HCT116 (cell line): ENCODE results near the gene SIRPA. TPM values are rescaled to one million over a fixed set of nuclear protein-coding genes. Genes with fewer than 3 reads are reported as not detected.

Experiments used
- ATAC-seq: fragments of 200-7000 bp; cut with Tn5 transposase; 2 replicates; pipeline ENCODE4 v1.9.1; 2020; ENCODE audit warnings: mild to moderate bottlenecking, moderate library complexity
- BruUV-seq: library from RNA; stranded (reverse); fragments of 400-500 nt; replicated peaks from 2 replicates; lab custom pipeline; 2021; lab: Mats Ljungman, UMichigan
- CTCF ChIA-PET: fragments of 300-600 bp; sonication (Branson Sonifier 250); formaldehyde crosslinking; loops from one replicate; lab custom pipeline; 2021; ENCODE audit warnings: antibody characterized with exemption; lab: Charles Lee
- POLR2A ChIA-PET: fragments of 300-600, 350-600 bp; sonication (Branson Sonifier 250); formaldehyde crosslinking; loops from one replicate; lab custom pipeline; 2021; ENCODE audit warnings: antibody characterized with exemption; lab: Charles Lee
- RAD21 ChIA-PET, 2 experiments: fragments of 300-600 bp; sonication (Branson Sonifier 250); formaldehyde crosslinking; loops; one replicate each; lab custom pipeline; 2023; ENCODE audit warnings: low total read pairs in 2 of 2; ENCODE audit not compliant: uncharacterized antibody in 2 of 2, unreplicated experiment in 2 of 2, low non-redundant PET in 1 of 2; lab: Charles Lee
- DNase-seq: peaks from one replicate; pipeline ENCODE4 v3.0.0-alpha.2; 2010; ENCODE audit warnings: low read depth, low spot score
- H2AFZ ChIP-seq: fragments of 200-600 bp; shearing (Covaris generic), sonication (generic); 2 replicates; pipeline ENCODE4 v1.6.1; 2017; ENCODE audit warnings: low read depth, mixed run types, mixed read lengths, antibody characterized with exemption, low read length; ENCODE audit not compliant: poor library complexity, severe bottlenecking
- H3K27ac ChIP-seq: 2 replicates; pipeline ENCODE4 v1.5.1; 2012; ENCODE audit warnings: low read depth, low read length
- H3K27me3 ChIP-seq: fragments of 200-600 bp; sonication (generic); 2 replicates; pipeline ENCODE4 v1.6.1; 2016; ENCODE audit warnings: mixed run types, low read length, mixed read lengths; ENCODE audit not compliant: insufficient read depth
- H3K36me3 ChIP-seq, 2 experiments: fragments of 200-500 bp in 1 of 2; fragments of 200-600 bp in 1 of 2; sonication (Bioruptor generic) in 1 of 2; sonication (generic) in 1 of 2; 2 replicates each; pipeline versions ENCODE4 v1.5.1 to v1.6.1; 2014 to 2016; ENCODE audit warnings: low read length in 2 of 2, inconsistent platforms in 1 of 2, mixed read lengths in 1 of 2, mixed run types in 1 of 2; ENCODE audit not compliant: insufficient read depth in 2 of 2, control insufficient read depth in 1 of 2
- H3K4me1 ChIP-seq, 2 experiments: fragments of 200-600 bp in 1 of 2; sonication (generic) in 1 of 2; 2 replicates each; pipeline versions ENCODE4 v1.5.1 to v1.6.1; 2012 to 2017; ENCODE audit warnings: low read length in 2 of 2, inconsistent platforms in 1 of 2, mild to moderate bottlenecking in 1 of 2, mixed read lengths in 1 of 2, mixed run types in 1 of 2, moderate library complexity in 1 of 2; ENCODE audit not compliant: insufficient read depth in 2 of 2, control insufficient read depth in 1 of 2
- H3K4me2 ChIP-seq: fragments of 200-600 bp; sonication (generic); 2 replicates; pipeline ENCODE4 v1.6.1; 2017; ENCODE audit warnings: mixed run types, low read length, mixed read lengths
- H3K4me3 ChIP-seq, 2 experiments: fragments of 200-600 bp in 1 of 2; sonication (generic) in 1 of 2; replicated peaks in 1 of 2; 2 replicates each; pipeline ENCODE4 v1.5.1; 2011 to 2016; ENCODE audit warnings: low read length in 2 of 2, control low read depth in 1 of 2, low read depth in 1 of 2, mild to moderate bottlenecking in 1 of 2, mixed read lengths in 1 of 2, mixed run types in 1 of 2
- H3K79me2 ChIP-seq: fragments of 200-600 bp; sonication (generic); 2 replicates; pipeline ENCODE4 v1.6.1; 2017; ENCODE audit warnings: mild to moderate bottlenecking, mixed run types, low read length, moderate library complexity, mixed read lengths; ENCODE audit not compliant: insufficient read depth
- H3K9ac ChIP-seq: fragments of 200-600 bp; sonication (generic); 2 replicates; pipeline ENCODE4 v1.6.1; 2016; ENCODE audit warnings: low read length, mixed read lengths
- H3K9me2 ChIP-seq: fragments of 200-600 bp; sonication (generic), shearing (Covaris generic); 2 replicates; pipeline ENCODE4 v1.6.1; 2017; ENCODE audit warnings: mixed run types, mild to moderate bottlenecking, moderate library complexity; ENCODE audit not compliant: insufficient read depth
- H3K9me3 ChIP-seq, 2 experiments: fragments of 200-500 bp in 1 of 2; fragments of 200-600 bp in 1 of 2; sonication (Bioruptor generic) in 1 of 2; sonication (generic) in 1 of 2; 2 replicates each; pipeline ENCODE4 v1.6.1; 2014 to 2017; ENCODE audit warnings: low read length in 2 of 2, mixed read lengths in 2 of 2, inconsistent platforms in 1 of 2, low read depth in 1 of 2, mild to moderate bottlenecking in 1 of 2, mixed run types in 1 of 2, moderate library complexity in 1 of 2; ENCODE audit not compliant: control insufficient read depth in 1 of 2, insufficient read depth in 1 of 2
- H4K20me1 ChIP-seq: fragments of 200-600 bp; sonication (generic), shearing (Covaris generic); 2 replicates; pipeline ENCODE4 v1.6.1; 2017; ENCODE audit warnings: mixed run types, mild to moderate bottlenecking, moderate library complexity; ENCODE audit not compliant: insufficient read depth
- CBX3 ChIP-seq: IDR thresholded peaks from 2 replicates; pipeline ENCODE4 v1.6.1; 2012; ENCODE audit warnings: low read depth
- CEBPB ChIP-seq: IDR thresholded peaks from 2 replicates; pipeline ENCODE4 v1.6.1; 2012; ENCODE audit warnings: low read depth
- ELF1 ChIP-seq: IDR thresholded peaks from 2 replicates; pipeline ENCODE4 v1.6.1; 2012; ENCODE audit warnings: low read depth, borderline replicate concordance
- MAX ChIP-seq: IDR thresholded peaks from 2 replicates; pipeline ENCODE4 v1.6.1; 2012
- POLR2A ChIP-seq: IDR thresholded peaks from 2 replicates; pipeline ENCODE4 v1.7.0; 2011; ENCODE audit warnings: borderline replicate concordance; ENCODE audit not compliant: insufficient read depth, insufficient read length; ENCODE audit errors: extremely low read depth
- POLR2AphosphoS5 ChIP-seq: IDR thresholded peaks from 2 replicates; pipeline ENCODE4 v1.6.1; 2011; ENCODE audit warnings: mild to moderate bottlenecking, low read depth, low read length, moderate library complexity
- RAD21 ChIP-seq: IDR thresholded peaks from 2 replicates; pipeline ENCODE4 v1.6.1; 2012; ENCODE audit warnings: low read depth, mild to moderate bottlenecking
- SP1 ChIP-seq: IDR thresholded peaks from 2 replicates; pipeline ENCODE4 v1.6.1; 2012; ENCODE audit warnings: low read depth
- TCF7L2 ChIP-seq: IDR thresholded peaks from 2 replicates; pipeline ENCODE4 v1.7.0; 2011; ENCODE audit warnings: borderline replicate concordance, inconsistent platforms; ENCODE audit not compliant: insufficient read depth, insufficient read length; ENCODE audit errors: extremely low read depth
- ZFX ChIP-seq: fragments of 450-650 bp; IDR thresholded peaks from 2 replicates; pipeline ENCODE4 v1.6.1; 2017
- intact Hi-C: fragments of 100-400 bp; cut with micrococcal nuclease; formaldehyde crosslinking; loops from 2 replicates; pipeline ENCODE4 v1.10.0; 2022
- total RNA-seq: library from RNA; stranded (reverse); gene quantifications from one replicate; pipeline ENCODE4 v1.2.1, GENCODE V29; 2021; ENCODE audit not compliant: unreplicated experiment
- TF ChIP-seq, protein P1 (sequence below), 3 experiments: fragments of 200-600 bp in 1 of 3; sonication (generic) in 1 of 3; IDR thresholded peaks in 2 of 3; conservative IDR thresholded peaks in 1 of 3; 2 replicates each; pipeline ENCODE4 v1.5.1; 2012 to 2017; ENCODE audit warnings: low read depth in 2 of 3, low read length in 2 of 3, antibody characterized with exemption in 1 of 3, borderline replicate concordance in 1 of 3, control low read depth in 1 of 3, mild to moderate bottlenecking in 1 of 3, mixed read lengths in 1 of 3, mixed run types in 1 of 3, moderate library complexity in 1 of 3; ENCODE audit not compliant: insufficient read depth in 1 of 3

SIRPA gene
- total RNA-seq, 1 experiment from 2014 or later = 15.3 TPM

DNA sequence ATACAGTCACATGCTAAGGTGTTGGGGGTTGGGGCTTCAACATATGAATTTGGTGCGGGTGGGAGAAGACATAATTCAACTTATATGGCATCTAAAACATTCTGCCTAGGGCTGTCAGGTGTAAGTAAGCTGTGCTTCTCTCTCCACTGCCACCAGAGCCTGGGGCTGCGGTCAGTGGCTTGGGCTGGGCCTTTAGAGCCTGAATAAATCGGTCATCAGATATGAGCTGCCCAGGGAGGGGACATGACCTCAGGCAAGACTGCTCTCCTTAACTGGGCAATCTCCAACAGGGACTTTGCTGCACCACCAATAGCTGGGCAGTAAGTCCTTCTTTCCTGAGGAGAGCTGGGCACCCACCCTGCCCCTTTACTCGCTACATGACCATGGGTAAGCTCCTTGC is 24.9 kb upstream of the SIRPA start:
- no peaks in the 10 kb centered on the region for H3K9me3 ChIP-seq
- H3K4me2 ChIP-seq = no peak overlapping the region
- no peaks in the 10 kb centered on the region for H3K79me2 ChIP-seq
- no peak overlapping the region for H3K9ac ChIP-seq
- H3K36me3 ChIP-seq = no peaks in the 10 kb centered on the region
- no peaks in the 10 kb centered on the region for H4K20me1 ChIP-seq
- no peak for TF ChIP-seq SP1
- TF ChIP-seq ZFX = no peak
- no peak for TF ChIP-seq ELF1
- TF ChIP-seq POLR2A = no peak
- TF ChIP-seq, protein P1, sequence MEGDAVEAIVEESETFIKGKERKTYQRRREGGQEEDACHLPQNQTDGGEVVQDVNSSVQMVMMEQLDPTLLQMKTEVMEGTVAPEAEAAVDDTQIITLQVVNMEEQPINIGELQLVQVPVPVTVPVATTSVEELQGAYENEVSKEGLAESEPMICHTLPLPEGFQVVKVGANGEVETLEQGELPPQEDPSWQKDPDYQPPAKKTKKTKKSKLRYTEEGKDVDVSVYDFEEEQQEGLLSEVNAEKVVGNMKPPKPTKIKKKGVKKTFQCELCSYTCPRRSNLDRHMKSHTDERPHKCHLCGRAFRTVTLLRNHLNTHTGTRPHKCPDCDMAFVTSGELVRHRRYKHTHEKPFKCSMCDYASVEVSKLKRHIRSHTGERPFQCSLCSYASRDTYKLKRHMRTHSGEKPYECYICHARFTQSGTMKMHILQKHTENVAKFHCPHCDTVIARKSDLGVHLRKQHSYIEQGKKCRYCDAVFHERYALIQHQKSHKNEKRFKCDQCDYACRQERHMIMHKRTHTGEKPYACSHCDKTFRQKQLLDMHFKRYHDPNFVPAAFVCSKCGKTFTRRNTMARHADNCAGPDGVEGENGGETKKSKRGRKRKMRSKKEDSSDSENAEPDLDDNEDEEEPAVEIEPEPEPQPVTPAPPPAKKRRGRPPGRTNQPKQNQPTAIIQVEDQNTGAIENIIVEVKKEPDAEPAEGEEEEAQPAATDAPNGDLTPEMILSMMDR (IDR thresholded peaks at IDR 0.05 in 2 of 3, conservative IDR thresholded peaks at IDR 0.05 in 1 of 3; ENCODE audit: borderline replicate concordance in 1 of 3, insufficient read depth in 1 of 3, low read depth in 2 of 3, low read length in 2 of 3) = no peak
- no peak for TF ChIP-seq TCF7L2
- no peak for TF ChIP-seq POLR2AphosphoS5
- no peak for TF ChIP-seq RAD21
- TF ChIP-seq CBX3 = no peak
- no peak for TF ChIP-seq CEBPB
- no peak for TF ChIP-seq MAX
- ChIA-PET RAD21 (no interaction called here), CTCF (no interaction called here), POLR2A (no interaction called here)
- DNase-seq = no peak
- no peak overlapping the region for H2AFZ ChIP-seq
- no peak for ATAC-seq
- H3K27me3 ChIP-seq = no peaks in the 10 kb centered on the region
- H3K4me3 ChIP-seq = no peak overlapping the region
- H3K27ac ChIP-seq = no peak overlapping the region
- intact Hi-C loops = no loop called here
- peaks cover 4 to 26% of the 10 kb centered on the region in 2 experiments; a peak in 3 of 4 replicates for H3K4me1 ChIP-seq
- BruUV-seq = no TSS peak
- no peaks in the 10 kb centered on the region for H3K9me2 ChIP-seq
